NCI-H146 treated with DMSO at 0.1 percent for 48 hours (cell line): ENCODE measurements around the gene HTN1.
"Not testable (repeated sequence)": the region's sequence is repeated elsewhere in the genome, so short reads cannot be mapped to it uniquely, and the experiment has no call there.

Experiments used
- DNase-seq: peaks from one replicate; lab custom pipeline; 2025; ENCODE audit not compliant: unreplicated experiment; lab: John Stamatoyannopoulos, UW

HTN1 gene

DNA sequence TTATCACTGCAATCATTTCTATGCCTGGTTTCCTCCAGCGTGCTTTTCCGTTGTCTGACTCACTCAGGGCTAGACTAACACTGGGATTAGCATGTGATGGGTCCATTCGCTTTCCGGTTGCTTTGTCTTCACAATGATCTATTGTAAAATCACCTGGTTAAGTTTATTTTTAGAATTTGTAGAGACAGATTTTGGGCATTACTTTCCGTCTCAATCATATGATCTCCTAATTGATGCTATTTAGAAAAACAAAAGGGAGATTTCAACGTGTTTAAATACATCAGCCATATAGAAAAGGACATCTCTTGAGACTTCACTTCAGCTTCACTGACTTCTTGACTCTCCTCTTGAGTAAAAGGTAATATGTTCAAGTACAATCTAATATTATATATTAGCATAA is at the start of gene HTN1:
Gene HTN1 (plus strand): TSS at position 301 of the 400 bp plus-strand sequence. CDS start 2,639 bp downstream, outside the sequence.
- not testable (repeated sequence) for DNase-seq

DNA sequence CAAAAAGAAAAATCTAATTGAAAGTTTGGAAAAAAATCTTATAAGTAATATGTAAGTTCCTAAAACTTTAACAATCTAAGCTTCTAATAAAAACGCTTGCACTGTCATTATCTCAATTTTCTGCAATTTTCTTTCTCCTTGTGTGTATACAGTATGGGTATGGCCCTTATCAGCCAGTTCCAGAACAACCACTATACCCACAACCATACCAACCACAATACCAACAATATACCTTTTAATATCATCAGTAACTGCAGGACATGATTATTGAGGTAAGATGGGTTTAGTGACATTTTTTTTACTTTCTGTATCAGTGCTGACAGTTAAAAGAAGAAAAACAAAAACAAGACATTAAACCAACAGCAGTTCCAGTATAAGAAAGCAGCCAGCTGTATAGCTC is 49.5 kb upstream of the HTN1 start:
- no peak for DNase-seq

DNA sequence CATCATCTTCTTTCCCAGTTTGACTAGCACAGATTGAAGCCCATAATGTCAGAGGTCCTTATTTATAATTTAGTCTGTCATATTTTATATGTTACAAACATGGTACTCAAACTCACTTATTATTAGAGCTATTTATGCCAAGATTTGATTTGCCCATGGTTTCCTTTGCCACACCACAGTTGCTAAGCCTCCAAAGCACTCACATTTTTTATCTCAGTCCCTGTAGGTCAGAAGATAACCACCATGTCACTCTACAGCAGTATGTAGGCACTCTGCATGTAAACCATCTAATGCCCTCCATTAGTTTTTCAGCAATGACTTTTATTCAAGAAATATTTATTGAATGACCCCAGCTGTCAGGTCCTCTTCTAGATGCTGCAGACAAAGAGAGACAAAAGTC is 47.7 kb upstream of the HTN1 start:
- DNase-seq = no peak

DNA sequence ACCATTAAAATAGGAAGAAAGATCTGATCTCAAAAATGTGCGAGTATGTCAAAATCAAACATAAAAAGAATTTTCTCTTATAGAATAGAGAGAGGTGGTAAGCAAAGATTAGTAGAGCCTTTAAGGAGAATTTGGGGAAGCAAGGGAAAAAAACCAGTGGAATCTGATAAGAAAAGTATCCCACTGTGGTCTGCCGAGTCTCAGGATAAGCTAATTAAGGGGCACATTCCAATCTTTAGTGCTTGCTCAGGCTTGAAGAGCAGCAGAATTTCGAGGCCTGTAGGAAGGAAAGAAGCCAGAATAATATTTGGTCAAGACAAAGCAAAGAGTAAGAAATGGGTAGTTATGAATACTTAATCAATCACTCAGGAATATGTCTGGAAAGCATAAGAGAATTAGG is 41.5 kb upstream of the HTN1 start:
- DNase-seq = no peak

GRCh38 chr4:70019006-70019405 is 31.2 kb upstream of the HTN1 start:
- DNase-seq = not testable (repeated sequence)

DNA sequence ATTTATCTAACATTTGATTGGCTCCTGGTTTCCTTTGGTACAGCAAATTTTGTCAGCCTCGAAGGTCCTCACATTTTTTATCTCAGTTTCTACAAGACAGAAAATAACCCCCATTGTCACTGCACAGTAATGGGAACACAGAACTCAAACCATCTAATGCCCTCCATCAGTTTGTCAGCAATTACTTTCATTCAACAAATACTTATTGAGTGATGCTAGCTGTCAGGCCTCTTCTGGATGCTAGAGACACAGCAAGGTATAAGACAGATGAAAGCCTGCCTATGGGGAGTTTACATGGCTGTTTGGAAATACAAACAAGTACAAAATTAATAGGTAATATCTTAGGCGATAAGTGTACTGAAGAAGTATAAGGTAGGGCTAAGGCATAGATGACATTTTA is 27.0 kb upstream of the HTN1 start:
- no peak for DNase-seq

GRCh38 chr4:70027011-70027410 is 23.2 kb upstream of the HTN1 start:
- DNase-seq = no peak

- not testable (repeated sequence) for DNase-seq
Observed at GRCh38 chr4:70028159-70028558, 22.1 kb upstream of the HTN1 start, which contains the start of gene HTN3. Gene HTN3 (plus strand): TSS chr4:70028459. CDS start chr4:70030741, 2,282 bp downstream.

DNA sequence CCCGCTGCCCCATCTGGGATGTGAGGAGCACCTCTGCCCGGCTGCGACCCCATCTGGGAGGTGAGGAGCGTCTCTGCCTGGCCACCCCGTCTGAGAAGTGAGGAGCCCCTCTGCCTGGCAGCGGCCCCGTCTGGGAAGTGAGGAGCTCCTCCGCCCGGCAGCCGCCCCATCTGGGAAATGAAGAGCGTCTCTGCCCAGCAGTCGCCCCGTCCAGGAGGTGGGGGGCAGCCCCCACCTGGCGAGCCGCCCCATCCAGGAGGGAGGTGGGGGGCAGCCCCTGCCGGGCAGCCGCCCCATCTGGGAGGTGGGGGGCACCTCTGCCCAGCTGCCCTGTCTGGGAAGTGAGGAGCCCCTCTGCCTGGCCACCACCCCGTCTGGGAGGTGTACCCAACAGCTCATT is 12.7 kb upstream of the HTN1 start:
- DNase-seq = not testable (repeated sequence)

GRCh38 chr4:70039928-70040327 is 10.3 kb upstream of the HTN1 start:
- DNase-seq = not testable (repeated sequence)

DNA sequence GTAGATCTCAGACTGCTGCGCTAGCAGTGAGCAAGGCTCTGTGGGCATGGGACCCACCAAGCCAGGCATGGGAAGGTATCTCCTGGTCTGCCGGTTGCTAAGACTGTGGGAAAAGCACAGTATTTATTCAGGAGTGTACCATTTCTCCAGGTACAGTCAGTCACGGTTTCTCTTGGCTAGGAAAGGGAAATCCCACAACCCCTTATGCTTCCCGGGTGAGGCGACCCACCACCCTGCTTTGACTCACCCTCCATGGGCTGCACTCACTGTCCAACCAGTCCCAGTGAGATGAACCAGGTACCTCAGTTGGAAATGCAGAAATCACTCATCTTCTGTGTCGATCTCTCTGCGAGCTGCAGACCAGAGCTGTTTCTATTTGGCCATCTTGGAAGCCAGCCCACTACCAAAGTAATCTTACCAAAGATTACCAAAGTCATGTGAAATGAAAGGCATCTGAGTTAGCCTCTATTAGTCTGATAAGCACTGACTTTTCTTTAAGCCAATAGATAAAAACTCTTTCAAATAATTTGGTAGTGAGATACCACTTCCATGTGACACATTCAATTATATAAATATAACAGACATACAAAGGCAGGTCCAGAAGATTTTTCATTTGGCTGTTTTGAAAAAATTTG is 8.5 kb upstream of the HTN1 start:
- no peak for DNase-seq

- not testable (repeated sequence) for DNase-seq
Observed at GRCh38 chr4:70056534-70056933, 6.3 kb downstream of the HTN1 start.

- no peak for DNase-seq
Observed at GRCh38 chr4:70057651-70058050, 7.4 kb downstream of the HTN1 start.

- DNase-seq = no peak
Observed at GRCh38 chr4:70059149-70059548, 8.9 kb downstream of the HTN1 start.

DNA sequence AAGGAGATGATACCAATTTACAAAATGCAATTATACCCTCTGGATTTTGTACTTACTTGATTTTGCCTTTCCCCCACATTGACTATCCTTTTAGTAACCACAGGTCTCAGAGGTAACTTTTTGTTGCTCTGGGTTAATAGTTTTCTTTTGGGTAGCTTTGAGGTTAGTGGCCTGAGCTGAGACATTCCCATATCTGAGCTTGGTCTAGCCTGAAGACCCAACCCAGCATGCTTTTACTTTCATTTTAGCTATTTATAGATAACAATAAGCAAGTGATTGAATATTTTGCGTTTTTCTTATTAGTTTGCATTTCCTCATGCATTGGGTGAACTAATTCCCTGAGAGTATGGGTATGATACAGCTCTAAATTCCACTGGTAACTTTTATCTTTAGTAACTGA is 11.8 kb downstream of the HTN1 start:
- DNase-seq = no peak

DNA sequence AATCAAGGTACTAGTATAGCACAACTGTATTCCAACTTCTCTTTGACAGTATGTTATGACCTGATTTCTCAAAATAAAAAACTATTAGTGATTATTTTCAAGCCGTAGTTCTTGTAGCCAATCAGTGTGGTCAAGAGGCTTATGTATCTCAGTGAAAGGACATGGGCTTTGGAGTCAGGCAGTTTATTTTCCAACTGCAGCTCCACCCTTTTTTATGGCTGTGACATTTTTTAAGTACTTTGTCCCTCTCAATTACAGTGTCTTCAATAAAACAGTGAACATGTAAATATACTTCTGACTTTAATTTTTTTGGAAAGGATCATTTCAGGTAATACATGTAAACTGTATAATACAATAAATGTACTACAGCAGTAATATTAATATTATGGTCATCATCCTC is 30.0 kb downstream of the HTN1 start:
- DNase-seq = no peak

- DNase-seq = no peak
Observed at GRCh38 chr4:70099206-70099605, 49.0 kb downstream of the HTN1 start.
